Mesenchymal stem cell (in vitro differentiated cells and primary cell): Measurements from ENCODE around the gene MFSD6L.

Experiments
- DNase-seq: peaks from one replicate; pipeline ENCODE4 v3.0.0-alpha.2; 2013
- H2AFZ ChIP-seq: one replicate; pipeline ENCODE4 v1.6.1; 2013; ENCODE audit warnings: low read depth, mild to moderate bottlenecking, control low read depth, inconsistent platforms, low read length, moderate library complexity
- H2AK5ac ChIP-seq: 2 replicates; pipeline ENCODE4 v1.6.1; 2013; ENCODE audit warnings: low read length, moderate library complexity, mild to moderate bottlenecking, inconsistent platforms; ENCODE audit not compliant: severe bottlenecking
- H2BK120ac ChIP-seq: one replicate; pipeline ENCODE4 v1.6.1; 2013; ENCODE audit warnings: low read depth, mild to moderate bottlenecking, inconsistent platforms, low read length, moderate library complexity
- H2BK12ac ChIP-seq, 2 experiments: one replicate each; pipeline ENCODE4 v1.6.1; 2013; ENCODE audit warnings: inconsistent platforms in 2 of 2, low read length in 2 of 2, mild to moderate bottlenecking in 2 of 2, moderate library complexity in 2 of 2, control low read depth in 1 of 2
- H2BK15ac ChIP-seq: one replicate; pipeline ENCODE4 v1.6.1; 2013; ENCODE audit warnings: mild to moderate bottlenecking, low read depth, inconsistent platforms; ENCODE audit not compliant: poor library complexity, severe bottlenecking
- H2BK5ac ChIP-seq: 2 replicates; pipeline ENCODE4 v1.6.1; 2013; ENCODE audit warnings: low read depth, mild to moderate bottlenecking, low read length, control low read depth, inconsistent platforms; ENCODE audit not compliant: poor library complexity, severe bottlenecking
- H3K14ac ChIP-seq, 2 experiments: one replicate each; pipeline ENCODE4 v1.6.1; 2013; ENCODE audit warnings: inconsistent platforms in 2 of 2, low read length in 2 of 2, control low read depth in 1 of 2, mild to moderate bottlenecking in 1 of 2, moderate library complexity in 1 of 2
- H3K18ac ChIP-seq, 2 experiments: one replicate each; pipeline ENCODE4 v1.6.1; 2013; ENCODE audit warnings: inconsistent platforms in 2 of 2, low read length in 2 of 2, control low read depth in 1 of 2, low read depth in 1 of 2, mild to moderate bottlenecking in 1 of 2
- H3K23ac ChIP-seq, 2 experiments: one replicate each; pipeline ENCODE4 v1.6.1; 2013; ENCODE audit warnings: inconsistent platforms in 2 of 2, low read length in 2 of 2, mild to moderate bottlenecking in 2 of 2, moderate library complexity in 2 of 2, control low read depth in 1 of 2
- H3K27ac ChIP-seq: 2 replicates; pipeline ENCODE4 v1.5.1; 2013; ENCODE audit warnings: mild to moderate bottlenecking, moderate library complexity, low read length, control low read depth, inconsistent platforms; ENCODE audit not compliant: poor library complexity, severe bottlenecking
- H3K27me3 ChIP-seq, 2 experiments: 2 replicates each; pipeline versions ENCODE4 v1.6.1 to v1.7.0; 2013; ENCODE audit warnings: low read length in 2 of 2, mild to moderate bottlenecking in 2 of 2, moderate library complexity in 2 of 2, control low read depth in 1 of 2, inconsistent platforms in 1 of 2; ENCODE audit not compliant: control insufficient read depth in 1 of 2, insufficient read depth in 1 of 2
- H3K36me3 ChIP-seq, 2 experiments: 2 replicates each; pipeline versions ENCODE4 v1.6.1 to v1.7.0; 2013; ENCODE audit warnings: low read length in 2 of 2, control low read depth in 1 of 2, inconsistent platforms in 1 of 2, low read depth in 1 of 2, mild to moderate bottlenecking in 1 of 2; ENCODE audit not compliant: insufficient read depth in 2 of 2, control insufficient read depth in 1 of 2
- H3K4ac ChIP-seq, 2 experiments: one replicate each; pipeline ENCODE4 v1.6.1; 2013; ENCODE audit warnings: inconsistent platforms in 2 of 2, low read length in 2 of 2, mild to moderate bottlenecking in 2 of 2, moderate library complexity in 2 of 2, control low read depth in 1 of 2, low read depth in 1 of 2
- H3K4me1 ChIP-seq: 2 replicates; pipeline ENCODE4 v1.6.1; 2013; ENCODE audit warnings: low read depth, low read length, control low read depth; ENCODE audit not compliant: control insufficient read depth, insufficient read depth
- H3K4me2 ChIP-seq: 2 replicates; pipeline ENCODE4 v1.6.1; 2013; ENCODE audit warnings: low read length, mild to moderate bottlenecking, inconsistent platforms; ENCODE audit not compliant: poor library complexity, severe bottlenecking
- H3K4me3 ChIP-seq, 2 experiments: 2 replicates each; pipeline versions ENCODE4 v1.5.1 to v1.7.0; 2013; ENCODE audit warnings: low read length in 2 of 2, mild to moderate bottlenecking in 2 of 2, control low read depth in 1 of 2, low read depth in 1 of 2; ENCODE audit not compliant: insufficient read depth in 1 of 2
- H3K79me1 ChIP-seq: replicated peaks from 2 replicates; pipeline ENCODE4 v1.6.1; 2013; ENCODE audit warnings: mild to moderate bottlenecking, control low read depth, low read length, inconsistent platforms; ENCODE audit not compliant: poor library complexity, severe bottlenecking
- H3K9ac ChIP-seq: 2 replicates; pipeline ENCODE4 v1.7.0; 2013; ENCODE audit warnings: mild to moderate bottlenecking, low read length, moderate library complexity
- H3K9me3 ChIP-seq: 2 replicates; pipeline ENCODE4 v1.7.0; 2013; ENCODE audit warnings: mild to moderate bottlenecking, low read length; ENCODE audit not compliant: control insufficient read depth
- H4K8ac ChIP-seq: one replicate; pipeline ENCODE4 v1.6.1; 2013; ENCODE audit warnings: inconsistent platforms, mild to moderate bottlenecking, low read length, moderate library complexity
- H4K91ac ChIP-seq: one replicate; pipeline ENCODE4 v1.6.1; 2013; ENCODE audit warnings: mild to moderate bottlenecking, low read length, inconsistent platforms
- WGBS: methylation state at CpG from one replicate; pipeline ENCODE4 v1.1.7; 2013; ENCODE audit warnings: mixed read lengths; 5-methylcytosine and 5-hydroxymethylcytosine counted together

Gene MFSD6L

DNA sequence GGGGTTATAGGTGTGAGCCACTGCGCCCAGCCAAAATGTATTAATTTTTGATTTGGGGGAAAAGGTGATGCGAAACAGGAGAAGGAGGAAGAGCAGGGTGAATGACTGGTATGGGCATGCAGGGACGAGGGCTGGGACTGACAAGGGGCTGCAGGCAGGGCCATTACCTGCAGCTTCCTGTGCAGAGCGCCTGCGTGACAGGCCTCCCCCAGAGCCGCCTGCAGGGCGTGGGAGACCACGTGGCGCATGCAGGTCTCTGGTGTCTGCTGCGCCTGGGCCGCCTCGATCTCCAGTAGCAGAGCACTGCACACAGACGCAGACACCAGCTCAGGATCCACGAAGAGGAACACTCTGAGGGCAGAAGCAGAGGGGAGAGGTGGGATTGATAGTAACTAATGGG, 35.9 kb upstream of the MFSD6L start:
- H3K36me3 ChIP-seq, result no peaks in the 10 kb centered on the region
- H2AFZ ChIP-seq, result no peak overlapping the region
- H3K4me2 ChIP-seq, result no peak overlapping the region
- H3K27ac ChIP-seq, result no peak overlapping the region
- H3K23ac ChIP-seq, result no peak overlapping the region
- H2BK120ac ChIP-seq, result no peak overlapping the region
- H2BK5ac ChIP-seq, result no peak overlapping the region
- no peak overlapping the region for H2BK12ac ChIP-seq
- H3K18ac ChIP-seq, result no peak overlapping the region
- no peak overlapping the region for H4K8ac ChIP-seq
- H3K4me1 ChIP-seq, result peaks cover 16% of the 10 kb centered on the region
- no peaks in the 10 kb centered on the region for H3K9me3 ChIP-seq
- H3K27me3 ChIP-seq, result peaks cover 7 to 50% of the 10 kb centered on the region in 2 experiments
- 86% methylated on average over 14 of the region's 14 CpGs for WGBS
- no peak overlapping the region for H2AK5ac ChIP-seq
- no peaks in the 10 kb centered on the region for H3K79me1 ChIP-seq
- H2BK15ac ChIP-seq, result no peak overlapping the region
- H3K14ac ChIP-seq, result no peak overlapping the region
- H3K9ac ChIP-seq, result no peak overlapping the region
- H3K4me3 ChIP-seq, result no peak overlapping the region
- H3K4ac ChIP-seq, result no peak overlapping the region
- H4K91ac ChIP-seq, result no peak overlapping the region
- no peak for DNase-seq

DNA sequence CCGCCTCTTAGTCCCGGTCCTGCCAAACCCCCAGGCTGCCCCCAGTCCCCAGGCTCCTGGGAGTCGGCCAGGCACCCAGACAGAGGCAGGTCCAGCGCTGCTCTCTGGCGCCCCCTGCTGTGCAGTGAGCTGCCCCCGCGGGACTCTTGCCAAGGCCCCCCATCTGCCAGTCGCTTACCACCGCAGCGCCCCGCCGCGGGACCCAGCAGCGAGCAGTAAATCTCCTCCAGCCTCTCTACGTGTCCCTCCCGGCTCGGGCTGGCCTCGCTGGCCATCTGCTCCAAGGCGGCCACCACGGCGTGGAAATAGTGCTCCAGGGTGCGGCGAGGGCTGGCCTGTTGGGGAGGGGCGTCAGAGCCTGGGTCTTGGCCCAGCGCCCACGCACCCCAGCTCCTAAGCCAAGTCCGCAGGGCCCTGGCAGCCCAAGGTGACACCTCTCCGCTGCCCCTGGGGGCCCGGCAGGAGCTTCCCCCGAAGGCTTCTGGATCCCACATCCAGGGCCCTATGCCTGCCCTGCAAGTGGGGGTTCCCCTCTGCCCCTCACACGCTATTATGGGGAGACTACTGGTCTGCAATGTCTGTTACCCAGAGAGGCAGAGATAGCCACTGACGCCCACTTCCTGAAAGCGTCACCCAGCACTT, 33.7 kb upstream of the MFSD6L start:
- H3K4me1 ChIP-seq, result peaks cover 15% of the 10 kb centered on the region
- no peak overlapping the region for H2AFZ ChIP-seq
- H3K27ac ChIP-seq, result no peak overlapping the region
- H3K18ac ChIP-seq, result no peak overlapping the region
- H2BK12ac ChIP-seq, result no peak overlapping the region
- no peak overlapping the region for H3K9ac ChIP-seq
- no peak overlapping the region for H3K14ac ChIP-seq
- no peaks in the 10 kb centered on the region for H3K36me3 ChIP-seq
- no peak overlapping the region for H3K4me2 ChIP-seq
- H3K23ac ChIP-seq, result no peak overlapping the region
- WGBS, result 42% methylated on average over 33 of the region's 33 CpGs
- no peak overlapping the region for H3K4me3 ChIP-seq
- H3K79me1 ChIP-seq, result no peaks in the 10 kb centered on the region
- no peaks in the 10 kb centered on the region for H3K9me3 ChIP-seq
- no peak overlapping the region for H4K91ac ChIP-seq
- H4K8ac ChIP-seq, result no peak overlapping the region
- no peak overlapping the region for H2BK5ac ChIP-seq
- H2BK120ac ChIP-seq, result no peak overlapping the region
- DNase-seq, result no peak
- H3K4ac ChIP-seq, result no peak overlapping the region
- H2AK5ac ChIP-seq, result no peak overlapping the region
- H3K27me3 ChIP-seq, result peaks cover 7 to 54% of the 10 kb centered on the region in 2 experiments
- no peak overlapping the region for H2BK15ac ChIP-seq

DNA sequence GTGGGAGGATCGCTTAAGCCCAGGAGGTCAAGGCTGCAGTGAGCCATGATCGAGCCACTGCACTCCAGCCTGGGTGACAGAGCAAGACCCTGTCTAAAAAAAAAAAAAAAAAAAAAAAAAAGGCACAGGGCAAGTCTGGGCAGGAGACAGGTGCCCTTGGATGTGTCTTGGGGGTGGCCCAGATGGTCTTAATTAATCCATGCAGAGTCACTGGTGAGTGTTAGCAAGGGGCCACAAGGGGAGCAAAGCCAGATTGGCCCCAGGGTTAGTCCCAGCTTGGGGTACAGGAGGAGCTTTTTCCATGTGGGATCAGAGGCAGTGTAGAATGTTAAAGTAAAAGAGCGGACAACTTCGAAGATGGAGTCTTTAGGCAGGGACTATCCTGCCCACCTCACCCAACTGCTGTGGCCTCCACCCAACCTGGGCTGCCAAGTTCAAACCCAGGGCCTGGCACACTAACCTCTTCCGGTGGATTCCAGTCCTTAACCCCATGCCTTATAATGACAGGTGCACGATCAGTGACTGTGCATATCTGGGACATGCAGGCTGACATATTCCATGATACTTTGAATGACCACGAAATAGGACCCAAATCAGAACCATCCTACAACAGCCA, 32.2 kb upstream of the MFSD6L start:
- Histone ChIP-seq H2AFZ (no peak overlapping the region), H3K4me3 (no peak overlapping the region), H2BK15ac (no peak overlapping the region), H3K36me3 (no peaks in the 10 kb centered on the region), H4K91ac (no peak overlapping the region), H3K4me1 (peaks cover 8% of the 10 kb centered on the region), H2AK5ac (no peak overlapping the region), H3K9me3 (no peaks in the 10 kb centered on the region), H2BK120ac (no peak overlapping the region), H3K14ac (no peak overlapping the region), H3K79me1 (no peaks in the 10 kb centered on the region), H2BK5ac (no peak overlapping the region), H3K4ac (no peak overlapping the region), H3K4me2 (no peak overlapping the region), H3K9ac (no peak overlapping the region), H3K27me3 (peaks cover 7 to 44% of the 10 kb centered on the region in 2 experiments), H2BK12ac (no peak overlapping the region), H4K8ac (no peak overlapping the region), H3K27ac (no peak overlapping the region), H3K23ac (no peak overlapping the region), H3K18ac (no peak overlapping the region)
- DNase-seq, result no peak
- 80% methylated on average over 7 of the region's 7 CpGs for WGBS

DNA sequence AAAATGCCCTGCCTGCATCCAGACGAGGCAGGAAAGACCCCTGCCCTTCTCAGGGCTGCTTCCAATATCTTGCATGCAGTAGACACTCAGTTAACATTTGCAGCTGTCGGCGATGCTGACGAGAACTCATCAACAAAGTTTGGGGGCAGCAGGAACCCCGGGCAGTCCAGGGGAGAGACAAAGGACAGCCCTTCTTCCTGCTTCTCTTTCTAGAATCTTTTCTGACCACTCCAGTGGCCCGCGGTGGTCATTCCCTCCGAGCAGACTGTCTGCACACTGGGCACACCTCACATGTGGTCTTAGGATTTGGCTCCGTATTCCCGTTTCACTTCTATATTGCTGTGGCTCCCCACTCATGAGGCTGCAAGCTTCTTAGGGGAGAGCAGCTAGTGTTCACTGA, 31.0 kb upstream of the MFSD6L start:
- H2BK5ac ChIP-seq, result no peak overlapping the region
- H2AK5ac ChIP-seq, result no peak overlapping the region
- no peak overlapping the region for H4K8ac ChIP-seq
- H3K36me3 ChIP-seq, result no peaks in the 10 kb centered on the region
- no peaks in the 10 kb centered on the region for H3K79me1 ChIP-seq
- H3K4me2 ChIP-seq, result no peak overlapping the region
- H3K9me3 ChIP-seq, result peaks cover 5% of the 10 kb centered on the region
- H3K27ac ChIP-seq, result no peak overlapping the region
- H3K18ac ChIP-seq, result no peak overlapping the region
- no peak overlapping the region for H3K14ac ChIP-seq
- no peak overlapping the region for H3K9ac ChIP-seq
- H2BK12ac ChIP-seq, result no peak overlapping the region
- H3K4me1 ChIP-seq, result peaks cover 8% of the 10 kb centered on the region
- DNase-seq, result no peak
- WGBS, result 86% methylated on average over 10 of the region's 10 CpGs
- no peak overlapping the region for H3K4me3 ChIP-seq
- H2BK15ac ChIP-seq, result no peak overlapping the region
- no peak overlapping the region for H2BK120ac ChIP-seq
- peaks cover 0 to 34% of the 10 kb centered on the region in 2 experiments for H3K27me3 ChIP-seq
- H4K91ac ChIP-seq, result no peak overlapping the region
- H2AFZ ChIP-seq, result no peak overlapping the region
- no peak overlapping the region for H3K23ac ChIP-seq
- no peak overlapping the region for H3K4ac ChIP-seq
